Liver (tissue), 9 donors: Measurements from ENCODE around the gene SPDEF. TPM values are rescaled to one million over a fixed set of nuclear protein-coding genes. Genes with fewer than 3 reads are reported as not detected.
A peak's percentile ranks its signal among the peaks of the same experiment; 100 is the strongest.

ENCODE experiments used
- DNase-seq: peaks from one replicate; pipeline ENCODE4 v3.0.0-alpha.2; 2017; ENCODE audit warnings: low spot score
- H3K27ac ChIP-seq, 2 donors: one replicate each; pipeline ENCODE4 v1.7.0; 2013; ENCODE audit warnings: inconsistent platforms in 2 of 2, low read length in 2 of 2, control low read depth in 1 of 2, low read depth in 1 of 2, mild to moderate bottlenecking in 1 of 2
- H3K27me3 ChIP-seq, 4 donors: one replicate each; pipeline versions ENCODE4 v1.6.1 to v1.7.0; 2013; ENCODE audit warnings: low read length in 3 of 4, inconsistent platforms in 1 of 4, mild to moderate bottlenecking in 1 of 4, moderate library complexity in 1 of 4; ENCODE audit not compliant: control insufficient read depth in 4 of 4, insufficient read depth in 4 of 4
- H3K36me3 ChIP-seq, 4 donors: one replicate each; pipeline versions ENCODE4 v1.6.1 to v1.7.0; 2013; ENCODE audit warnings: low read length in 3 of 4, mild to moderate bottlenecking in 3 of 4, low read depth in 1 of 4, moderate library complexity in 1 of 4; ENCODE audit not compliant: control insufficient read depth in 4 of 4, insufficient read depth in 3 of 4
- H3K4me1 ChIP-seq, 4 donors: one replicate each; pipeline versions ENCODE4 v1.6.1 to v1.7.0; 2013; ENCODE audit warnings: low read length in 3 of 4, mild to moderate bottlenecking in 3 of 4, moderate library complexity in 1 of 4; ENCODE audit not compliant: control insufficient read depth in 4 of 4, insufficient read depth in 4 of 4
- H3K4me3 ChIP-seq, 3 donors: one replicate each; pipeline versions ENCODE4 v1.6.1 to v1.7.0; 2013; ENCODE audit warnings: low read length in 3 of 3, control low read depth in 1 of 3, low read depth in 1 of 3, mild to moderate bottlenecking in 1 of 3
- H3K9ac ChIP-seq, 2 donors: one replicate each; pipeline ENCODE4 v1.7.0; 2013; ENCODE audit warnings: low read length in 2 of 2, mild to moderate bottlenecking in 2 of 2, moderate library complexity in 2 of 2, control low read depth in 1 of 2, low read depth in 1 of 2
- H3K9me3 ChIP-seq, 4 donors: one replicate each; pipeline versions ENCODE4 v1.6.1 to v1.7.0; 2013; ENCODE audit warnings: low read length in 3 of 4; ENCODE audit not compliant: control insufficient read depth in 4 of 4
- EGR1 ChIP-seq, 2 donors: IDR thresholded peaks; 2 replicates each; pipeline ENCODE4 v1.6.1; 2016 to 2018; ENCODE audit warnings: antibody characterized with exemption in 2 of 2, low read depth in 2 of 2
- FOXA1 ChIP-seq: IDR thresholded peaks from 2 replicates; pipeline ENCODE4 v1.6.1; 2016; ENCODE audit warnings: antibody characterized with exemption
- FOXA2 ChIP-seq: IDR thresholded peaks from 2 replicates; pipeline ENCODE4 v1.6.1; 2016; ENCODE audit warnings: antibody characterized with exemption
- GABPA ChIP-seq, 2 donors: IDR thresholded peaks in 1 of 2; conservative IDR thresholded peaks in 1 of 2; 2 replicates each; pipeline ENCODE4 v1.6.1; 2016; ENCODE audit warnings: antibody characterized with exemption in 2 of 2, mild to moderate bottlenecking in 1 of 2, moderate library complexity in 1 of 2
- HNF4A ChIP-seq, 2 donors: conservative IDR thresholded peaks; 2 replicates each; pipeline ENCODE4 v1.6.1; 2016; ENCODE audit warnings: antibody characterized with exemption in 2 of 2, mild to moderate bottlenecking in 2 of 2
- JUND ChIP-seq, 2 donors: IDR thresholded peaks; 2 replicates each; pipeline ENCODE4 v1.6.1; 2016; ENCODE audit warnings: antibody characterized with exemption in 2 of 2
- RAD21 ChIP-seq, 2 donors: IDR thresholded peaks; 2 replicates each; pipeline ENCODE4 v1.6.1; 2016; ENCODE audit warnings: antibody characterized with exemption in 2 of 2, mild to moderate bottlenecking in 2 of 2
- RXRA ChIP-seq, 2 donors: IDR thresholded peaks; 2 replicates each; pipeline ENCODE4 v1.6.1; 2017 to 2018; ENCODE audit warnings: antibody characterized with exemption in 2 of 2, mild to moderate bottlenecking in 1 of 2
- SP1 ChIP-seq: IDR thresholded peaks from 2 replicates; pipeline ENCODE4 v1.6.1; 2018; ENCODE audit warnings: antibody characterized with exemption, mild to moderate bottlenecking
- TAF1 ChIP-seq: conservative IDR thresholded peaks from 2 replicates; pipeline ENCODE4 v1.6.1; 2016; ENCODE audit warnings: antibody characterized with exemption, mild to moderate bottlenecking
- YY1 ChIP-seq: IDR thresholded peaks from 2 replicates; pipeline ENCODE4 v1.6.1; 2016; ENCODE audit warnings: antibody characterized with exemption, mild to moderate bottlenecking
- WGBS: extraction: QIAGEN DNeasy Blood & Tissue Kit; methylation state at CpG from one replicate; pipeline ENCODE4 v1.1.7; 2013; 5-methylcytosine and 5-hydroxymethylcytosine counted together
- polyA plus RNA-seq, 2 donors: library from polyadenylated mRNA; stranded (reverse) in 1 of 2; unstranded in 1 of 2; fragments of 200-250 nt in 1 of 2; fragments of >200 nt in 1 of 2; fragmentation: Nextera tagmentation in 1 of 2; extraction: Ambion mirVana in 1 of 2; gene quantifications; one replicate each; pipeline versions ENCODE4 v1.2.1 to v1.2.3, GENCODE V29; 2013 to 2015
- total RNA-seq, 2 donors: library from RNA; depleted of rRNA; stranded (reverse); fragments of >200 nt; gene quantifications; one replicate each; pipeline ENCODE4 v1.2.3, GENCODE V29; 2014
- TF ChIP-seq, protein P1 (sequence below): fragments of 150-350 bp; IDR thresholded peaks from 2 replicates; pipeline ENCODE4 v1.5.1; 2017; ENCODE audit warnings: improper control_type of control experiment, low read depth, low read length; ENCODE audit not compliant: missing input control
- TF ChIP-seq, protein P2 (sequence below): IDR thresholded peaks from 2 replicates; pipeline ENCODE4 v1.6.1; 2016; ENCODE audit warnings: antibody characterized with exemption, mild to moderate bottlenecking
- TF ChIP-seq, protein P3 (sequence below): IDR thresholded peaks from 2 replicates; pipeline ENCODE4 v1.6.1; 2016; ENCODE audit warnings: antibody characterized with exemption
- TF ChIP-seq, protein P4 (sequence below): IDR thresholded peaks from 2 replicates; pipeline ENCODE4 v1.6.1; 2016; ENCODE audit warnings: antibody characterized with exemption
- TF ChIP-seq, protein P5 (sequence below): IDR thresholded peaks from 2 replicates; pipeline ENCODE4 v1.6.1; 2016; ENCODE audit warnings: antibody characterized with exemption
- donor health status: healthy.
- donor health status: healthy.
- donor health status: healthy.
- donor health status: healthy.
- donor health status: healthy.

The SPDEF gene
- total and polyA plus RNA-seq, 4 donors, result 0.05 to 0.09 TPM; not detected in 2

DNA sequence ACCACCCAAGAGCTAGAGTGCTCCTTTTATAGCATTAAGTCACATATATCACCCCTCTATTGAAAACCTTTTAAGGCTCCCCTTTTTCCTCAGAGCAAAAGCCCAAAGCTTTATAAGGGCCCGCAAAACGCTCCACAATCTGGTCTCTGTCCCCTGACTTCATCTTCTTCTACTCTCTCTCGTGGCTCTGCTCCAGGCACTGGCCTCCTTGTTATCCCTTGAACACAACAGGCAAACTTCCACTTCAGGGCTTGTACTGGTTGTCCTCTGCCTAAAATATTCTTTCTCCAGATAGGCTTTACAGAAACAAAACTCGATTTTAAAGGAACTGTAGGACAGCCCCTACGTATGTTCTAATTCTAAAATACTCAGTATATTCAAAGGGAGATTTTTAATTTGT lies 44.0 kb upstream of the SPDEF start:
- no peak overlapping the region for H3K4me3 ChIP-seq
- no peak for DNase-seq
- H3K9me3 ChIP-seq, result no peaks in the 10 kb centered on the region
- peaks cover 13 to 49% (median 34%) of the 10 kb centered on the region in 4 donors for H3K4me1 ChIP-seq
- H3K27me3 ChIP-seq, result no peaks in the 10 kb centered on the region
- no peaks in the 10 kb centered on the region for H3K36me3 ChIP-seq
- TF ChIP-seq RAD21 (IDR thresholded peaks at IDR 0.05) (no peak), FOXA1 (no peak), TAF1 (no peak), HNF4A (conservative IDR thresholded peaks at IDR 0.05) (no peak), YY1 (no peak), RXRA (IDR thresholded peaks at IDR 0.05) (no peak), SP1 (no peak), GABPA (IDR thresholded peaks at IDR 0.05 in 1 of 2, conservative IDR thresholded peaks at IDR 0.05 in 1 of 2) (no peak), FOXA2 (no peak), JUND (IDR thresholded peaks at IDR 0.05) (no peak), EGR1 (IDR thresholded peaks at IDR 0.05; ENCODE audit: low read depth in 2 of 2) (no peak)
- TF ChIP-seq, protein P1, sequence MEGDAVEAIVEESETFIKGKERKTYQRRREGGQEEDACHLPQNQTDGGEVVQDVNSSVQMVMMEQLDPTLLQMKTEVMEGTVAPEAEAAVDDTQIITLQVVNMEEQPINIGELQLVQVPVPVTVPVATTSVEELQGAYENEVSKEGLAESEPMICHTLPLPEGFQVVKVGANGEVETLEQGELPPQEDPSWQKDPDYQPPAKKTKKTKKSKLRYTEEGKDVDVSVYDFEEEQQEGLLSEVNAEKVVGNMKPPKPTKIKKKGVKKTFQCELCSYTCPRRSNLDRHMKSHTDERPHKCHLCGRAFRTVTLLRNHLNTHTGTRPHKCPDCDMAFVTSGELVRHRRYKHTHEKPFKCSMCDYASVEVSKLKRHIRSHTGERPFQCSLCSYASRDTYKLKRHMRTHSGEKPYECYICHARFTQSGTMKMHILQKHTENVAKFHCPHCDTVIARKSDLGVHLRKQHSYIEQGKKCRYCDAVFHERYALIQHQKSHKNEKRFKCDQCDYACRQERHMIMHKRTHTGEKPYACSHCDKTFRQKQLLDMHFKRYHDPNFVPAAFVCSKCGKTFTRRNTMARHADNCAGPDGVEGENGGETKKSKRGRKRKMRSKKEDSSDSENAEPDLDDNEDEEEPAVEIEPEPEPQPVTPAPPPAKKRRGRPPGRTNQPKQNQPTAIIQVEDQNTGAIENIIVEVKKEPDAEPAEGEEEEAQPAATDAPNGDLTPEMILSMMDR, result no peak
- TF ChIP-seq, protein P2, sequence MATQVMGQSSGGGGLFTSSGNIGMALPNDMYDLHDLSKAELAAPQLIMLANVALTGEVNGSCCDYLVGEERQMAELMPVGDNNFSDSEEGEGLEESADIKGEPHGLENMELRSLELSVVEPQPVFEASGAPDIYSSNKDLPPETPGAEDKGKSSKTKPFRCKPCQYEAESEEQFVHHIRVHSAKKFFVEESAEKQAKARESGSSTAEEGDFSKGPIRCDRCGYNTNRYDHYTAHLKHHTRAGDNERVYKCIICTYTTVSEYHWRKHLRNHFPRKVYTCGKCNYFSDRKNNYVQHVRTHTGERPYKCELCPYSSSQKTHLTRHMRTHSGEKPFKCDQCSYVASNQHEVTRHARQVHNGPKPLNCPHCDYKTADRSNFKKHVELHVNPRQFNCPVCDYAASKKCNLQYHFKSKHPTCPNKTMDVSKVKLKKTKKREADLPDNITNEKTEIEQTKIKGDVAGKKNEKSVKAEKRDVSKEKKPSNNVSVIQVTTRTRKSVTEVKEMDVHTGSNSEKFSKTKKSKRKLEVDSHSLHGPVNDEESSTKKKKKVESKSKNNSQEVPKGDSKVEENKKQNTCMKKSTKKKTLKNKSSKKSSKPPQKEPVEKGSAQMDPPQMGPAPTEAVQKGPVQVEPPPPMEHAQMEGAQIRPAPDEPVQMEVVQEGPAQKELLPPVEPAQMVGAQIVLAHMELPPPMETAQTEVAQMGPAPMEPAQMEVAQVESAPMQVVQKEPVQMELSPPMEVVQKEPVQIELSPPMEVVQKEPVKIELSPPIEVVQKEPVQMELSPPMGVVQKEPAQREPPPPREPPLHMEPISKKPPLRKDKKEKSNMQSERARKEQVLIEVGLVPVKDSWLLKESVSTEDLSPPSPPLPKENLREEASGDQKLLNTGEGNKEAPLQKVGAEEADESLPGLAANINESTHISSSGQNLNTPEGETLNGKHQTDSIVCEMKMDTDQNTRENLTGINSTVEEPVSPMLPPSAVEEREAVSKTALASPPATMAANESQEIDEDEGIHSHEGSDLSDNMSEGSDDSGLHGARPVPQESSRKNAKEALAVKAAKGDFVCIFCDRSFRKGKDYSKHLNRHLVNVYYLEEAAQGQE, result no peak
- TF ChIP-seq, protein P3, sequence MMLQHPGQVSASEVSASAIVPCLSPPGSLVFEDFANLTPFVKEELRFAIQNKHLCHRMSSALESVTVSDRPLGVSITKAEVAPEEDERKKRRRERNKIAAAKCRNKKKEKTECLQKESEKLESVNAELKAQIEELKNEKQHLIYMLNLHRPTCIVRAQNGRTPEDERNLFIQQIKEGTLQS, result no peak
- TF ChIP-seq, protein P4, sequence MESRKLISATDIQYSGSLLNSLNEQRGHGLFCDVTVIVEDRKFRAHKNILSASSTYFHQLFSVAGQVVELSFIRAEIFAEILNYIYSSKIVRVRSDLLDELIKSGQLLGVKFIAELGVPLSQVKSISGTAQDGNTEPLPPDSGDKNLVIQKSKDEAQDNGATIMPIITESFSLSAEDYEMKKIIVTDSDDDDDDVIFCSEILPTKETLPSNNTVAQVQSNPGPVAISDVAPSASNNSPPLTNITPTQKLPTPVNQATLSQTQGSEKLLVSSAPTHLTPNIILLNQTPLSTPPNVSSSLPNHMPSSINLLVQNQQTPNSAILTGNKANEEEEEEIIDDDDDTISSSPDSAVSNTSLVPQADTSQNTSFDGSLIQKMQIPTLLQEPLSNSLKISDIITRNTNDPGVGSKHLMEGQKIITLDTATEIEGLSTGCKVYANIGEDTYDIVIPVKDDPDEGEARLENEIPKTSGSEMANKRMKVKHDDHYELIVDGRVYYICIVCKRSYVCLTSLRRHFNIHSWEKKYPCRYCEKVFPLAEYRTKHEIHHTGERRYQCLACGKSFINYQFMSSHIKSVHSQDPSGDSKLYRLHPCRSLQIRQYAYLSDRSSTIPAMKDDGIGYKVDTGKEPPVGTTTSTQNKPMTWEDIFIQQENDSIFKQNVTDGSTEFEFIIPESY, result no peak
- TF ChIP-seq, protein P5, sequence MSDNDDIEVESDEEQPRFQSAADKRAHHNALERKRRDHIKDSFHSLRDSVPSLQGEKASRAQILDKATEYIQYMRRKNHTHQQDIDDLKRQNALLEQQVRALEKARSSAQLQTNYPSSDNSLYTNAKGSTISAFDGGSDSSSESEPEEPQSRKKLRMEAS, result no peak
- 94% methylated on average over 5 of the region's 5 CpGs for WGBS
- no peak overlapping the region for H3K27ac ChIP-seq
- no peak overlapping the region for H3K9ac ChIP-seq

DNA sequence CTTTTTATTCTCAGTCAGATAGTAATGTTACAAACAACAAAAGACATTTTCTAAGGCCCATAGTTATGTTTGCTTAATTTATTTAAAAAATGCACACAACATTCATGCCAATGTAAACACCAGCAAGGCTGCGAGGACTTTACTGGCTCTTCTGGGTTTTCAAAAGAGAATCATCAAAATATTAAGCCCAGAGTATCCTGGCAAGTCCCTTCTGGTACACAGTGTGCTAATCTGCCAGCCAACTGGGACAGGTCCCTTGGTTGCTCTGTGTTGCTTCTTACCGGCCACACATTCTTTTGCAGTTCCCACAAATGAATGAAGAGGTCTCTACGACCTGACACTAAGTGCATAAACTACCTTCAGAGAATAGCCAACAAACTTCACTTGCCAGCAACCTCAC lies 42.6 kb upstream of the SPDEF start:
- peaks cover 0 to under 1% (median 0%) of the 10 kb centered on the region in 4 donors for H3K36me3 ChIP-seq
- peaks cover 14 to 47% (median 35%) of the 10 kb centered on the region in 4 donors for H3K4me1 ChIP-seq
- H3K9ac ChIP-seq, result no peak overlapping the region
- no peak overlapping the region for H3K4me3 ChIP-seq
- H3K27me3 ChIP-seq, result no peaks in the 10 kb centered on the region
- WGBS, result 27% methylated on average over 3 of the region's 3 CpGs
- peak in 1 of 2 donors; percentile 11 for TF ChIP-seq RXRA (IDR thresholded peaks at IDR 0.05)
- TF ChIP-seq SP1, result no peak
- TF ChIP-seq, protein P3, result no peak
- TF ChIP-seq EGR1 (IDR thresholded peaks at IDR 0.05; ENCODE audit: low read depth in 2 of 2), result no peak
- TF ChIP-seq FOXA2, result peak; percentile 16
- TF ChIP-seq, protein P1, result no peak
- H3K27ac ChIP-seq, result no peak overlapping the region
- no peak for DNase-seq
- H3K9me3 ChIP-seq, result no peaks in the 10 kb centered on the region
